ENCODE data around the gene LTBP1.
"Not testable (repeated sequence)": the region's sequence is repeated elsewhere in the genome, so short reads cannot be mapped to it uniquely, and the experiment has no call there.

The LTBP1 gene

DNA sequence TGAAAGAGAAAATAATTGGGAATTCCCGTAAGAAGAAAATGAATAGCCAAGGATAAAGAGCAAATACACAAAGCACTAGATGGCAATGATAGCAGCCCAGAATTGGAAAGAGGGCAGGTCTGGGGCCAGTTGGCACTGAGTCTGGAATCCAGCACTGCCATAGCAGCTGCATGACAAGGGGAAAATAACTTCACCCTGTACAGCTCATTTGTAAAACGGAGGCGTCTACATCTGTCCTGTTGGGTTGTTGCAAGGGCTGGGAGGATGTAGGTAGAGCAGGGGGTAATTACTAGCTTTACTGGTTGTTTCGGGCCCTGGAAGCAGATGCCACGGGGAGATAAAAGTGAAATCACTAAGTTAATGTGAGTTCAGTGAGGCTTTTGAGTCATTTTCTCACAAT is 419.7 kb downstream of the LTBP1 start:
- peak; percentile 1 for DNase-seq

DNA sequence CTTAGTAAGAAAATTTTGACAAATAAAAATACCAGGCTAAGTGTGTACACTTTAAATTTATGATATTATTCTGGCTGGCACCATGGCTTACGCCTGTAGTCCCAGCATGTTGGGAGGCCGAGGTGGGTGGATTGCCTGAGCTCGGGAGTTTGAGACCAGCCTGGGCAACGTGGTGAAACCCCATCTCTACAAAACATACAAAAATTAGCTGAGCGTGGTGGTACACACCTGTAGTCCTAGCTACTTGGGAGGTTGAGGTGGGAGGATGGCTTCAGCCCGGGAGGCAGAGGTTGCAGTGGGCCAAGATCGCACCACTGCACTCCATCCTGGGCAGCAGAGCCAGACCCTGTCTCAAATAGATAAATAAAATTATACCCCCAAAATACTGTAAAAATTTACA is 421.8 kb downstream of the LTBP1 start:
- not testable (repeated sequence) for DNase-seq

DNA sequence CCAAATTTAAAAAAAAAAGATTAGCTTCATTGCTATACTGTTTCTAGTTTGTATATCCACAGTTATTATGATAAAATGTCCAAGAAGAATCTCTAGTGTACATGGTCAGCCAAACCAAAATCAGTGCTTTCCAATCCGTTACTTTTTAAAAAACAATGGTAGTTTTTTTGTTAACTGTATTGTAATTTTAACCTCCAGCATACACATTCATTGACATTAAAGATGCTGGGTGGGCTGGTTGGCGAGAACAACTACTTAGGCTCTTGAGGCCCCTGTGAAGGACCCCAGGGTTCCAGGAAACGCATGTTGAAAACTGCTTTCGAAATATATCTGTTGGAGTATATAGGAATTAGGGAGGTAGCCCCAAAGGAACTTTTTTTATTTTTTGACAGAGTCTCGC is 422.4 kb downstream of the LTBP1 start:
- no peak for DNase-seq

DNA sequence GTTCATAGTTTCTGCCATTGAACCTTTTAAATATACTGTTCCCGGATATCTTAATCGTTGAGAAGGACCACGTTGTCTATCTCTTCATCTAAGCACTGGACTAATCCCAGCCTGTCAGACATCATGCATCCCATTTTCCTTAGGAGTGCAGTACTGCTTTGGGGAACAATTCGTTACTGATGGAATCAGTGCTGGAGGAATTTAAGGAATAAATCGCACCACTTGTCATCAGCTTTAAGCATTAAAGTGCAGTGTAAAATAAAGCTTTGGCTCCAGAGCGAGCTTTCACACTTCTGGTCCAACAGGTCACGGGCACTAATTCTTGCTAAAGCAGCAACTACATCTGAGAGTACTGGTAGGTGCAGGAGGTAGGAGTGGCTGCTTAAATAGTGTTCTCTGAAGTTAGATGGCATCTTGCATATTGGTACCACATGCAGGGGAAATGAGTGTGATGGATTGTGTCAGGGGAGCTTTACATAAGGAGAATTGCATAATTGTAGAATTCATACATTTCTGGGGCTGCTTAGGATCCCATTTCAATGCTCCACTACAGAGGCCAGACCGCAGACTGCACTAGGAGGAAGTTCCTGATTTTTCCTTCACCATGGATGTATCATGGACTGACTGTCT is 424.0 kb downstream of the LTBP1 start:
- no peak for DNase-seq

DNA sequence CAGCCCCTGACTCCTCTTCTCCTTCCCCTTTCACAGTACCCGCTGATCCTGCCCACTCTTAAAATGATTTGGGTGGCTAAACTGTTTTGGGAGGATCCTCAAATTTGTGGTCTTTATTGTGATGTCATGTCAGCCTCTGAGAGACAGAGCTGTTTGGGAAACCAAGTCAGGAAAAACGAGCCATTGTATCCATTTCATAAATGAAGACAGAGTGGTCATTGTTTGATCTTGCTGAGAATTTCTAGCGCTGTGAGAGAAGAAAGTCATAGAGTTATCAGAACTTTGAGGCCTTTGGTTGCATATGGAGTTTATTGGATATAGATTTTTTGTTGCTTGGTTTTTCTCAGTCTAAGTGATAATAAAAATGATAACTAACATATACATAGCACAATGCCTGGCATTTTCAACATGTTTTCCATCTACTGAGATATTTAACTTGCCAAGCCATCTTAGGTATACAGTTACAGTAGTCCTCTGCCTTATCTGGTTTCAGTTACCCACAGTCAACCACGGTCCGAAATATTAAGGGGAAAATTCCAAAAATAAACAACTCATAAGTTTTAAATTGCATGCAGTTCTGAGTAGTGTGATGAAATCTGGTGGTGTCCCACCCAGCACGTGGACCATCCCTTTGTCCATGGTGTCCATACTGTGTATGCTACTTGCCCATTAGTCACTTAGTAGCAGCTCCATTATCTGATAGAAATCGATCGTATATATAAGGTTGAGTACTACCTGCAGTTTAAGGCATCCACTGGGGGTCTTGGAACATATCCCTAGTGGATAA is 424.7 kb downstream of the LTBP1 start:
- no peak for DNase-seq

DNA sequence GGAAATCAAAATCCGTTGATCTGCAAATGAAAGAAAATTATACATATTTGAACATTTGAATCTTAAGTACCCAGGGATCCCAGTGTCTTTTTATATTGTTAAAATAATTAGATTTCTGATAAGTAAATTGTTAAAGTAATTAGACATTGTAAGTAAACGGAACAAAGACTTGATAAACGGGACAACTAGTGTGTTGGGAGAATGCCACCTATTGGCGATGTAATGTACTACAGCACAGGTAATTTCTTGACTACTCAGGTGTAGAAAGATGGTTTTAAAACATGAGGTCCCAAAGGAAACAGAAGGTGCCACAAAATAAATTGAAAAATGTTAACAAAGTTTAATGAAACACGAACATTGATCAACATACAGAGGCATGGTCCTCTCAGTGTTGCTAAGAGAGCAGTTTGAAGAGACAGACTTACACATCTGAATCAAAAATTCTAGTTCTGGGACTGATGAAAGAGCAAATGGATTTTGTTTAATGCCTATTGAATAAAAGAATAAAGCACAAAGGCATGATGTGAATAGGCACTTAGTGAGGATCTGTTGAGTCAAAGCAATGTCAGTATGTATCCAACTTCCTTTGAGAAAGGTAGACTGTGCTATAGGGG is 426.3 kb downstream of the LTBP1 start:
- DNase-seq: peak; percentile 50

DNA sequence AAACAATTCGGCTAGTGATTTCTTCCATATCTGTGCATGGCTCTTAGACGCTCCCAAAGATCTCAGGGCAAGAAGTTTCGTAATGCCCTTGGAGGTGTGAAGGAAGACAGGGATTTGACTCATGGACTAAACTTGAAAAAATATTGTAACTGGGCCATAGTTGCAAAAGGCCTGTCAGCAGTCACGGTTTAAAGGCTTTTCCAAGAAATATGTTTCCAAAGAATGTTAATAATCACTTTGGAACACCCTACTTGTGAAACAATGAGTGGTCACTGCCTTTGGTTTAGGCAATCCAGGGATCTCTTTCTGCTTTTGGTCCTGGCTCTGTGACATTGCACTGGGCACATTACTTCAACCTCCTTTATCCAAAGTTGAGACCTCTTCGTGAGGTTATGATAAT is 427.2 kb downstream of the LTBP1 start:
- no peak for DNase-seq

DNA sequence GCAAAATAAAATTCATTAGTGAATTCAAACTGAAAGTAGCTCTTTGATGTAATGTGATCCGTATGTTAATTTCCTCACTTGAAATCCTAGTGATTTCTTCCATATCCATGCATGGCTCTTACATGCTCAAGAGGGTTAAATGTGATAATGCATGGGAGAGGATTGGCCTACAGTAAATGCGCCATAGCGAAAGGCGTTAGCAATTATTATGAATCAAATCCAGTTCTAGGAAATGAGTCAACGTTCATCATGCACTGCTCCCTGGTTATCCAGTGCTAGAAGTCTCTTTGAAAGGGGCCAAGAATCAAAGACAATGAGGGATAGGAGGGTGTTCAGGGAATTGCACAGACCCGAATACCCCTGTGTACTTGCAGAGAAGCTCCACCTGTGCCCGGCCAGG is 428.3 kb downstream of the LTBP1 start:
- DNase-seq: no peak

DNA sequence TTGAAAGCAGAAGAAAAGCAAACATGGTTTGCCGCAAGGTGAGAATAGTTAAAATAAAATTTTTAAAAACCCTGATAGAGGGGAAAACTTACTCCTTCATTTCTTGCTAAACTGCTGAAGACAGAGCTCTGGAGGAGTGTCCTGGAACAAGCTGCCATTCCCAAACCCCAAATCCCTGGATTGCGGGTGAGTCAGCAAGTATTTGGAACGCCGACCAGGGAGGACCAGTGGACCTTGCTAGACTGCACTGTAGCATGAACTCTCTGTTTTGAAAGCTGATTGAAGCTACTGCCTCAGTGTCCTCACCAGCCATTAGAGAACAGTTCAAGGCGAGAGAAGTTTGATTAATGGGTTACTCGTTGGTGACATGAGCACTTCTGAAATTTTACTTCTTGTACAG is 430.3 kb downstream of the LTBP1 start:
- DNase-seq: no peak

DNA sequence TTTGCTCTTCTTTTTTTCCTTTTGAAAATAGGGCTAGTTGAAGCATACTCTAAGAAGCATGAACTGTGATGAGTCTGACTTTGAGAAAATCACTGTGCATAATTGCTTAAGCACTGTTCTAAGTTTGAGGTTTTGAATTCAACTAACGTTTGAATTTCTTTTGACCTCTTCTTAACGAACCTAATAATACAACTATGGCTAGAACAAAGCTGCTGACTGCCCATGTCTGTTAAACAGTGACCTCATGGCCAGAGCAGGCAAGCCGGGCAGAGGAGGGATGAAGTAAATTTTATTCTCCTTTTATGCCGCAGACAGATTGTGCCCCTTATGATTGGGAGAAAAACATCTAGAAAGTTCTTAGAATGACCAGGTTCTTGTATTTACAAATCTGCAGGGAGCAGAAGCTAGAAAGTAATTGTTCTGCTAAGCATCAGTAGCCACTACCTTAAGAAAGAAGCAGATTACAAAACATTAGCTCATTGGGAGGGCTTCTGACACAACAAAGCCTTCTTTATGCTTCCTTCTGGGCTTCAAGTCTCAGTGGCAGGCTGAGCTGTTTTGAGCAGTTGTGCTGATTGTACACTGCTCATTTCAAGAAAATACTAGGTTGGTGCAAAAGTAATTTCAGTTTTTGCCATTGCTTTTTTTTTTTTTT is 431.9 kb downstream of the LTBP1 start:
- DNase-seq: no peak

DNA sequence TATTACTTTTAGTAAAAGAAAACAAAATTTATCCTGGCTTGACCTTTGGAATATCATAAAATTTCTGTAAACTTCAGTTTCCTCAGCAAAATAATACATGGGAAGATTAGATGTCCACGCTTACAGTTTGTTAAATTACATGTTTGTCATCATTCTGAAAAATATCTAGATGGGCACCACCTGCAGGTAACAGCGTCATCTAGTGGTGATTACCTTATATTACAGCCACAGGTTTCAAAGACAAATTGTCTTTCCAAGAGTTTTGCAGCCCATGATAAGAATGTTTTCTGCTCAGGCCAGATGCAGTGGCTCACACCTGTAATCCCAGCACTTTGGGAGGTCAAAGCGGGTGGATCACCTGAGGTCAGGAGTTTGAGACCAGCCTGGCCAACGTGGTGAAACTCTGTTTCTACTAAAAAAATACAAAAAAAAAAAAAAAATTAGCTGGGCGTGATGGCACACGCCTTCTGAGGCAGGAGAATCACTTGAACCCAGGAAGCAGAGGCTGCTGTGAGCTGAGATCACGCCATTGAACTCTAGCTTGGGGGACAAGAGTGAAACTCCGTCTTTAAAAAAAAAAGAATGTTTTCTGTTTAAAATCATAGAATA is 433.4 kb downstream of the LTBP1 start:
- DNase-seq: peak; percentile 4

DNA sequence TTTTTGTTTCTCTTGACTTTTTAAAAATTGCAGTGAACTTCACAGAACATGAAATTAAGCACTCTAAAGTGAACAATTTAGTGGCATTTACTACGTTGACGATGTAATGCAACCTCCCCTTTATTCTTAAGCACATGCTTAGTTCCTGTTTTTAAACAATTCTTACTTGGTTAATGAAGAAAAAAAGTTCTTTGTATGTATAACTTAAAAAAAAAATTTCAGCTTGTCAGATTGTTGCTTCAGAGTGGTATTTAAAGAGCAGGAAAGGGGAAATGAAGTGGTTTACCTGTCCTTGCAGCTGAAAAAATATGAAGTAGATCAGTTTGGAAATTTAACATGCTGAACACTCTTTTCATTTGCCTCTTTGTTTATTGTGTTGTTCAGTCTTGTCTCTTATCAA is 434.0 kb downstream of the LTBP1 start:
- no peak for DNase-seq

DNA sequence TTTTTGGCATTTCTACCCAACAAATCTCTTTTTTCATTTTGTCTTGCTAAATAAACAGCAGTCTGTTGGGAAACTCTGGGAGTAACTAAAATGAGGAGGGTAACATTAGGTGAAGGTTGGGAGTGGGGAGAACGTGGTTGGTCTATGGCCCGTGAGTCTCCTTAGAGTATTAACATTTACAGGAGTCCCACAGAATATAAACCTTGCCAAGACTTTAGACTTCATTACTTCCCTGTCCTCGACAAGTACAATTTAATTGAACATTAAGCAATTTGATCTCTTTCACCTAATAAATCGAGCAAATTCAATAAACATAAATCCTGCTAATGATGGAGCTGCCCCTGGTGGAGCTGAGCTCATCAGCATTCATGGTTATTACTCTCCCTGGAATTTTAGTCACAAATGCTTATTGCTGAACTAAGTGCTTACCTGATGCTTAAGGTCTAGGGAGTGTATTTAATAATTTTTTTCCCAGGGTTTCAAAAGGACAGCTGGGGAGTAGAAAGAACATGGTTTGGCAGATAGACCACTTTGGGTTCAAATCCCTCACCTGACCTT is 434.6 kb downstream of the LTBP1 start:
- DNase-seq: no peak

DNA sequence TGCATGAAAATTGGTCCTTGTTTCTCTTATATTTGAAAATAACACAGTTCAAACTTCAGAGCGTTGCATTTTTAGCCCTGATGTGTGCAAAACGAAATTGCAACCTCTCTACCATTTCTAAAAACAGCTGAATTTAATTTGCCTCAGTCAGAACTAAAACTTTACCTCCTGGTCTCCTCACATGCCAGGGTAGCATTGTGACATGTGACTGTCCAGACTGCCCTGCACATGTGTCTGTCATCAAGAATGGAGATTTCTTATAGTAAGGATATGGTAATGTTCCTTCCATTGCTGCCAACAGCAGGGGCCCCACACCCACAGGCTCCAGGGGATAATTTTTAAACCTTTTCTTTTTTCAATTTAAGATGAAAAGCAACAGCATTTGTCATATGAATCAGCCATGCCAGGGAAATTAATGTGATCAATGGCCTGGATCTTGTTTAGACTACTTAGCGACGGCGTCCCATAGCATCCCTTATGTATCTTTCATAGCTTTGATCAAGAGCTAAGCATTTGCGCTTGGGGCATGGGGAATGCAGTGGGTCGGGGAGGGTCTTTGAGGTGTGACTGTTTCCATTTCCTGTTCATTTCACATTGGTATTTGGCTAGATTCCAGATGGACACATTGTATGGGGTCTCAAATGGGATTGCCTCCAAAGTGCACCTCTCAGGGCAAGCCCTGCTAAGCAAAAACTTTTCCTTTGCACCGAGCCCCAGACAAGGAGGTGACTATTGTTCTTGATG is 437.3 kb downstream of the LTBP1 start:
- no peak for DNase-seq

DNA sequence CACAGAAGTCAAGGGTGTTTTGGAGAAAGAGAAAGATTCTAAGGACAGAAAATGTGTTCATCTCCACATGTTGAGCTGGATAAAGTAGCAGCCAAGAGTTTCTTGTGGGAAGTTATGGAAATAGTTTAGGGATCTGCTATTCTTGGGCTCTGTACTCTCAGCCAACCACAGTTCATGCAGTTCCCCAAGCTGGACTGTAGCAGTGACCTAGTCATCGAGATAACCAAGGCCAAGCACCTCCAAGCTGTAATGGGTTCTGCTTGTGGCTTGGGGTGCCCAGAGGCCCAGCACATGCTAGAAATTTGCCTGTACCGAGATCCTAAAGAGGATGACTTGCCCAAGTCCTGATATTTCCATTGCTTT is 437.8 kb downstream of the LTBP1 start:
- DNase-seq: no peak

DNA sequence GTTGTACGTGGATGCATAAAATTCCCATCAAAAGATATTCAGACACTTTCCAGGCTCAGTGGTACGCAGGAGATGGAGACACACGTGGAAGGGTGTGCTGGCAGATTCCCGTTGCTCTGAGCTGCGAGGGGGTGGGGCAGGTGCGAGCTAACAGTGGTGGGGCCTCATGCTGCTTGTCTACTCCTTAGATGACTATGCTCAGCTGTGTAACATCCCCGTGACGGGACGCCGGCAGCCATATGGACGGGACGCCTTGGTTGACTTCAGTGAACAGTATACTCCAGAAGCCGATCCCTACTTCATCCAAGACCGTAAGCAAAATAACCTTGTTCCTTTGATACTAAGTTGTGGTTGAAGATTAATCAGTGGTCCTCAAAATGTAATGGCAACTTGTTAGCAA is 442.2 kb downstream of the LTBP1 start:
- no peak for DNase-seq

DNA sequence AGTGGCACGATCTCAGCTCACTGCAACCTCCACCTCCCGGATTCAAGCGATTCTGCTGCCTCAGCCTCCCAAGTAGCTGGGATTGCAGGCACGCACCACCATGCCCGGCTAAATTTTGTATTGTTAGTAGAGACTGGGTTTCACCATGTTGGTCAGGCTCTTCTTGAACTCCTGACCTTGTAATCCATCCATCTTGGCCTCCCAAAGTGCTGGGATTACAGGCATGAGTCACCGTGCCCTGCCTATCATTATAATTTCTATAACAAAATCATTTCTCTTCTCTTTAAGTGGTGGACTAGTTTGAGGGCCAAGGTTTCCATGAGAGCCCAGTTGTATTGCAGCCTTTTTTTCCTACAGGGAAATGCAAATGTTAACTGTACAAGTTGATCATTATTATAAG is 442.9 kb downstream of the LTBP1 start:
- DNase-seq: not testable (repeated sequence)

DNA sequence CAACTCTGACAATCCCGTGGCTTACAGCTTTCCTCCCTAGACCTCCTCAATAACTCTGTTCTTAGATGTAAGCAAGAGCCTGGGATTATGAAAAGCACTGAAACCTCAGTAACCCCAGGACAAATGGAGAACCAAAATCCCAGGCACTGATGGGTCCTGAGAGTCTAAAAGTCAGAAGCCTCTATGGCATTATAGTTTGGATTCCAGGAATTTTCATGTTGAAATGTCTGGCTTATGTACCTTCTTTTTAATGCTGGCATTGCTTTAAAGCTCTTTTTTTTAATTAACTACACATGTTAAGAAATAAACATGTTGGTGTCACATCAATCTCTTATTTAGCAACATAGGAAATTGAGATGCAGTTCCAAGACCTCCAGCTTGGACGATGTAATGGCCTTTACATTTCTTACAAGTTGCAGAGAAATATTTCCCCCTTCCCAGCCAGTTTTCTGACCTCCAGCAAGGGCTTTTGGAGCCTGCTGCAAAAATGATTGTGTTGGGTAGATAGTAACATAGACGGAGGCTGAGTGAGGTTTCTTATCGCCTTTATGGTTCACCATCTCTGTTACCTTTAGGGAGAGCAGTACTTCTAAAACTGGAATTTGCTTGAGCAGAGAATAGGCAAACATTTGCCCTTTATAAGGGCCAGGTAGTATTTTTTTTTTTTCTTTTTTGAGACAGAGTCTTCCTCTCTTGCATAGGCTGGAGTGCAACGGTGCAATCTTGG is 444.9 kb downstream of the LTBP1 start:
- DNase-seq: no peak

DNA sequence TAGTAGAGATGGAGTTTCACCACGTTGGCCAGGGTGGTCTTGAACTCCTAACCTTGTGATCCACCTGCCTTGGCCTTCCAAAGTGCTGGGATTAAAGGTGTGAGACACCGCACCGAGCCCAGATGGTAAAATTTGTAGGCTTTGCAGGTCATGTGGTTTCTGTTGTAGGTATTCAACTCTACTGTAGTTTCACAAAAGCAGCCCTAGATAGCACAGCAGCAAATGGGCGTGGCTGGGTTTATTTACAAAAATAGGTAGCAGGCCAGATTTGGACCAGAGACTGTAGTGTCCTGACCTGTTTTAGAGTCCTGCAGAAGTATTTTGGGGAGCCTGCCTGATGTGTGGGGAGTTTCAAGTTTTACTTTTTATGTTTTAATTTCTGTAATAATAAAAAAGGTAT is 445.6 kb downstream of the LTBP1 start:
- DNase-seq: no peak

DNA sequence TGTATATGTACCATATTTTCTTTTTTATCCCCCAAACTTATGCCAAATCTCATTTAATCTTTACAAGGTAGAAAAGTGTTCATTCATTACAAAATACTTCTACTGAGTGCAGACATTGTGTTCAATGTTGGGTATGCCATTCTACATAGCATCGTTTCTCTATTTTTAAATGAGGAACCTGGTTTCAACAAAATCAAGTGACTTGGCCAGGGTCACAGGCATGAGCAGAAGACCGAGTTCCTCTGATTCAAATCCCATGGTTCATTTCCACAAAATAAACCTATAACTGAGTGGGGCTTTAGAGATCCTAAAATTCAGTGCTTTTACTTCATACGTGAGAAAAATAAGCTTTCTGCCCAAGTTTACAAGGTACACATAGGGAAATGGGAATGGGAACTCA is 448.3 kb downstream of the LTBP1 start:
- DNase-seq: no peak

DNA sequence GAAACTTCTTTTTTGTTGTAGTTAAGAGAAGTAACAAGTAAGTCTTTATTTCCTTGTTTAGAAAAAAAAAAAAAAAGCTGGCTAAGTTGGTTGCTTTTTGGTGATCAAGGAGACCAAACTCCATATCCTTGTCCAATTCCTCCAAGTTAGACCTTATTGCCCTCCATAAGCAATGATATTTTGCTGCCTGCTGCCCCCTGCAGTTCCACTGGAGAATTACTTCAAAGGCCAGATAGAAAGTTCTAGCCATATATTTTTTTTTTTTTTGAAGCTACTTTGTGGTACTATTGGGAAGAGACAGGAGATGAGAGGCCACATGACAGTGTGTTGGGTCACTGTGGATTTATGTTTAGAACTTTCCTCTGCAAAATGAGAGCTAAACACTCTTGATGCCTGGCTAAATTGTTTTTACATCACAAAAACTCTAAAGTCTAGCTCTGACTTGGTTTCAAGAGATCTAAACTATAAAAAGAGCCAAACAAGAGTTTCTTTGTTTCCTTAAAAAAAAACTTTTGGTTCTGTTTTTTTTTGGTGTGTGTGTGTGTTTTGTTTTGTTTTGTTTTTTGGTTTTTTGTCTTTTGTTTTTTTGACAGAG is 449.0 kb downstream of the LTBP1 start:
- peak; percentile 37 for DNase-seq

All from NCI-H69 (cell line).